A549 (cell line): ENCODE measurements around the gene ZNF24. TPM values are rescaled to one million over a fixed set of nuclear protein-coding genes. Genes with fewer than 3 reads are reported as not detected.

Source experiments
- ATAC-seq, 2 experiments: fragments of 200-7000 bp in 1 of 2; fragments of >200 bp in 1 of 2; cut with Nextera tagmentation in 1 of 2; cut with Tn5 transposase in 1 of 2; 3 replicates each; pipeline versions ENCODE4 v1.8.0 to v1.9.1; 2018 to 2020; ENCODE audit warnings: mild to moderate bottlenecking in 1 of 2, moderate library complexity in 1 of 2
- CTCF ChIA-PET: fragments of 300-600 bp; sonication (Branson Sonifier 250); formaldehyde crosslinking; extraction: SDS; loops from one replicate; lab custom pipeline; 2021; ENCODE audit warnings: antibody characterized with exemption, inconsistent platforms; lab: Yijun Ruan, JAX
- POLR2A ChIA-PET: fragments of 350-600 bp; formaldehyde crosslinking; extraction: SDS; loops from one replicate; lab custom pipeline; 2021; ENCODE audit warnings: antibody characterized with exemption, inconsistent platforms; lab: Yijun Ruan, JAX
- DNase-seq, 2 experiments: peaks; one replicate each; pipeline versions ENCODE4 v3.0.0 to v3.0.0-alpha.2; 2011 to 2016; ENCODE audit warnings: low read depth in 1 of 2, low spot score in 1 of 2
- FAIRE-seq: peaks from 2 replicates; lab custom pipeline; 2011; peaks lifted over from hg19 to GRCh38; lab: Jason Lieb, UNC
- H3K27ac ChIP-seq, 2 experiments: fragments of >200 bp; sonication (Bioruptor Twin); formaldehyde crosslinking; 3 replicates each; pipeline ENCODE4 v1.5.1; 2016 to 2017
- H3K4me1 ChIP-seq: fragments of >200 bp; sonication (Bioruptor Twin); formaldehyde crosslinking; 3 replicates; pipeline ENCODE4 v1.6.1; 2016
- H3K4me2 ChIP-seq: fragments of >200 bp; sonication (Bioruptor Twin); formaldehyde crosslinking; 3 replicates; pipeline ENCODE4 v1.6.1; 2016
- H3K4me3 ChIP-seq: fragments of >200 bp; sonication (Bioruptor Twin); formaldehyde crosslinking; 3 replicates; pipeline ENCODE4 v1.5.1; 2016
- H3K9me3 ChIP-seq: fragments of >200 bp; sonication (Bioruptor Twin); formaldehyde crosslinking; 3 replicates; pipeline ENCODE4 v1.6.1; 2016
- ATOH8 ChIP-seq: fragments of 250-450 bp; sonication (Bioruptor Pico); IDR thresholded peaks from 2 replicates; pipeline ENCODE4 v1.5.0; 2020; ENCODE audit warnings: low read depth, mild to moderate bottlenecking, moderate library complexity
- CBX8 ChIP-seq: fragments of 200-600 bp; sonication (generic); IDR thresholded peaks from 2 replicates; pipeline ENCODE4 v1.6.1; 2016
- CEBPB ChIP-seq, 2 experiments: fragments of >200 bp in 1 of 2; sonication (Bioruptor Twin) in 1 of 2; formaldehyde crosslinking in 1 of 2; IDR thresholded peaks; 2 replicates each; pipeline ENCODE4 v1.6.1; 2012 to 2016
- EHF ChIP-seq: fragments of 250-450 bp; sonication (Bioruptor Pico); IDR thresholded peaks from 2 replicates; pipeline ENCODE4 v1.5.0; 2020; ENCODE audit warnings: mild to moderate bottlenecking
- ELK1 ChIP-seq: fragments of 150-350 bp; IDR thresholded peaks from 2 replicates; pipeline ENCODE4 v1.6.1; 2014; ENCODE audit warnings: low read depth, mild to moderate bottlenecking, low read length
- ESRRA ChIP-seq: fragments of 150-350 bp; IDR thresholded peaks from 2 replicates; pipeline ENCODE4 v1.6.1; 2014; ENCODE audit warnings: mild to moderate bottlenecking, low read length, borderline replicate concordance
- FOSB ChIP-seq: fragments of 250-450 bp; sonication (Bioruptor Pico); IDR thresholded peaks from 2 replicates; pipeline ENCODE4 v1.5.0; 2020; ENCODE audit warnings: mild to moderate bottlenecking, moderate library complexity
- FOSL2 ChIP-seq, 2 experiments: fragments of 450-650 bp in 1 of 2; fragments of >200 bp in 1 of 2; sonication (Bioruptor Twin) in 1 of 2; formaldehyde crosslinking; IDR thresholded peaks; 2 replicates each; pipeline versions ENCODE4 v1.5.0 to v1.6.1; 2016 to 2020; ENCODE audit warnings: mild to moderate bottlenecking in 1 of 2, moderate library complexity in 1 of 2
- HEYL ChIP-seq: fragments of 250-450 bp; sonication (Bioruptor Pico); IDR thresholded peaks from 2 replicates; pipeline ENCODE4 v1.8.0; 2021; ENCODE audit warnings: mild to moderate bottlenecking, moderate library complexity
- HMGXB4 ChIP-seq: fragments of 250-450 bp; sonication (Bioruptor Pico); IDR thresholded peaks from 2 replicates; pipeline ENCODE4 v1.5.0; 2021; ENCODE audit warnings: mild to moderate bottlenecking, moderate library complexity, borderline replicate concordance
- HOXA7 ChIP-seq: fragments of 250-450 bp; sonication (Bioruptor Pico); IDR thresholded peaks from 2 replicates; pipeline ENCODE4 v1.5.0; 2020; ENCODE audit warnings: mild to moderate bottlenecking, moderate library complexity
- HOXB13 ChIP-seq: fragments of 250-450 bp; sonication (Bioruptor Pico); IDR thresholded peaks from 2 replicates; pipeline ENCODE4 v1.5.0; 2020; ENCODE audit warnings: low read depth, mild to moderate bottlenecking, moderate library complexity
- MAFK ChIP-seq: fragments of 450-650 bp; IDR thresholded peaks from 2 replicates; pipeline ENCODE4 v1.6.1; 2014; ENCODE audit not compliant: partially characterized antibody
- MAX ChIP-seq: IDR thresholded peaks from 2 replicates; pipeline ENCODE4 v1.6.1; 2012
- NR3C1 ChIP-seq: fragments of >200 bp; sonication (Bioruptor Twin); formaldehyde crosslinking; IDR thresholded peaks from 3 replicates; pipeline ENCODE4 v1.6.1; 2017
- PBX3 ChIP-seq: IDR thresholded peaks from 2 replicates; pipeline ENCODE4 v1.6.1; 2012
- PHF8 ChIP-seq: fragments of 200-600 bp; sonication (generic); IDR thresholded peaks from 2 replicates; pipeline ENCODE4 v1.6.1; 2016; ENCODE audit warnings: low read depth, mild to moderate bottlenecking, antibody characterized with exemption, moderate library complexity, borderline replicate concordance
- POLR2A ChIP-seq: IDR thresholded peaks from 2 replicates; pipeline ENCODE4 v1.6.1; 2012; ENCODE audit warnings: mild to moderate bottlenecking, low read length
- POLR2AphosphoS2 ChIP-seq: conservative IDR thresholded peaks from 2 replicates; pipeline ENCODE4 v1.6.1; 2012; ENCODE audit warnings: low read length, improper control_type of control experiment, inconsistent platforms
- RARB ChIP-seq: fragments of 250-450 bp; sonication (Bioruptor Pico); IDR thresholded peaks from 2 replicates; pipeline ENCODE4 v1.8.0; 2021; ENCODE audit warnings: mild to moderate bottlenecking, moderate library complexity
- SREBF2 ChIP-seq: fragments of 450-650 bp; IDR thresholded peaks from 2 replicates; pipeline ENCODE4 v1.6.1; 2014; ENCODE audit warnings: mild to moderate bottlenecking, moderate library complexity
- USF2 ChIP-seq: fragments of 450-650 bp; IDR thresholded peaks from 2 replicates; pipeline ENCODE4 v1.6.1; 2014; ENCODE audit warnings: antibody characterized with exemption
- ZFP36 ChIP-seq: fragments of 450-650 bp; IDR thresholded peaks from 2 replicates; pipeline ENCODE4 v1.6.1; 2014; ENCODE audit warnings: borderline replicate concordance; ENCODE audit not compliant: partially characterized antibody
- ZSCAN20 ChIP-seq: fragments of 250-450 bp; sonication (Bioruptor Pico); IDR thresholded peaks from 2 replicates; pipeline ENCODE4 v1.8.0; 2022; ENCODE audit warnings: mild to moderate bottlenecking, moderate library complexity
- WGBS: methylation state at CpG from one replicate; pipeline ENCODE4 v1.1.6; 2017; ENCODE audit errors: missing lambda C conversion rate; 5-methylcytosine and 5-hydroxymethylcytosine counted together
- polyA plus RNA-seq, 4 experiments: library from polyadenylated mRNA; depleted of rRNA in 3 of 4; stranded (reverse); fragments of >200 nt; fragmentation: RNase III in 1 of 4; extraction: RNeasy Plus Mini Kit Qiagen cat#74134 plus additional on column Dnase treatment in 1 of 4; gene quantifications; 2 replicates in 3 of 4; 3 replicates in 1 of 4; pipeline ENCODE4 v1.2.3, GENCODE V29; 2011 to 2017

The ZNF24 gene
- polyA plus RNA-seq, 2 of the 4 experiments (the other 2 are of a cell fraction) = 15.1 to 28.4 TPM

GRCh38 chr18:35324926-35325655 lies 19.1 kb downstream of the ZNF24 start:
- Histone ChIP-seq H3K4me1 (no peaks in the 10 kb centered on the region), H3K9me3 (no peaks in the 10 kb centered on the region), H3K4me2 (no peak overlapping the region), H3K27ac (no peak overlapping the region), H3K4me3 (no peak overlapping the region)
- DNase-seq = no peak
- TF ChIP-seq FOSL2 (IDR thresholded peaks at IDR 0.05) (no peak), FOSL2 (CRISPR knock-in tag; IDR thresholded peaks at IDR 0.05) (no peak), NR3C1 (no peak), POLR2A (no peak), PHF8 (no peak), POLR2AphosphoS2 (no peak), HOXA7 (CRISPR knock-in tag) (no peak), ESRRA (no peak), ZSCAN20 (no peak), MAX (no peak), RARB (CRISPR knock-in tag) (no peak), MAFK (no peak), FOSB (CRISPR knock-in tag) (no peak), CEBPB (IDR thresholded peaks at IDR 0.05) (no peak)
- 26% methylated on average over 2 of the region's 2 CpGs for WGBS
- CTCF ChIA-PET = no interaction called here
- FAIRE-seq = no peak
- POLR2A ChIA-PET = no interaction called here
- ATAC-seq = no peak

GRCh38 chr18:35322486-35323458 lies 21.4 kb downstream of the ZNF24 start:
- Histone ChIP-seq H3K4me1 (no peaks in the 10 kb centered on the region), H3K9me3 (no peaks in the 10 kb centered on the region; the same call in 1 of the 3 replicates), H3K4me3 (no peak overlapping the region), H3K4me2 (no peak overlapping the region)
- CTCF ChIA-PET = interaction anchor here (0.9 kb wide), 1 partner anchor 89 kb away, joined by 3 read pairs; no protein-coding TSS in a partner anchor
- FAIRE-seq (no peak), ATAC-seq (no peak)
- 25% methylated on average over 3 of the region's 3 CpGs for WGBS
- POLR2A ChIA-PET = interaction anchor here (0.6 kb wide), 1 partner anchor 57 kb away, joined by 6 read pairs; no protein-coding TSS in a partner anchor
- TF ChIP-seq USF2 (no peak), ZSCAN20 (no peak), ATOH8 (CRISPR knock-in tag) (no peak), HOXB13 (no peak), RARB (CRISPR knock-in tag) (no peak), EHF (CRISPR knock-in tag) (no peak), SREBF2 (no peak)
- TF ChIP-seq, all 56 proteins: peak for 0
- no peak overlapping the region for H3K27ac ChIP-seq
- no peak for DNase-seq

GRCh38 chr18:35311496-35311895 lies 32.7 kb downstream of the ZNF24 start:
- Histone ChIP-seq H3K9me3 (peaks cover 58% of the 10 kb centered on the region), H3K27ac (no peak overlapping the region), H3K4me1 (no peaks in the 10 kb centered on the region), H3K4me3 (no peak overlapping the region), H3K4me2 (no peak overlapping the region)
- 79% methylated on average over 2 of the region's 2 CpGs for WGBS
- ATAC-seq (no peak), DNase-seq (no peak), FAIRE-seq (no peak)
- ChIA-PET CTCF (interaction anchor here (1.1 kb wide), 1 partner anchor 382 kb away, joined by 3 read pairs; no protein-coding TSS in a partner anchor), POLR2A (no interaction called here)
- no peak for TF ChIP-seq SREBF2
- TF ChIP-seq ZFP36 = no peak
- no peak for TF ChIP-seq HEYL
- TF ChIP-seq HMGXB4 = no peak
- no peak for TF ChIP-seq ELK1
- TF ChIP-seq USF2 = no peak
- no peak for TF ChIP-seq MAX
- no peak for TF ChIP-seq CBX8
- no peak for TF ChIP-seq PBX3
